ENCODE results near the gene PRPF19. TPM values are rescaled to one million over a fixed set of nuclear protein-coding genes. Genes with fewer than 3 reads are reported as not detected.

PRPF19 gene
- total and polyA plus RNA-seq, 2 donors from 2014 or later = 70.7 to 72.1 TPM

GRCh38 chr11:60844045-60844869, 62.1 kb downstream of the PRPF19 start:
- Histone ChIP-seq H3K27ac (ENCODE audit: low read depth in 2 of 2, low read length in 2 of 2) (no peak overlapping the region), H3K9ac (ENCODE audit: low read length in 3 of 3) (no peak overlapping the region), H3K36me3 (ENCODE audit: control insufficient read depth in 2 of 3, insufficient read depth in 3 of 3, low read length in 3 of 3) (no peaks in the 10 kb centered on the region), H3K4me3 (ENCODE audit: low read length in 3 of 3) (peak overlapping the region in 1 of 3 donors; percentile 92), H3K4me1 (ENCODE audit: control insufficient read depth in 2 of 3, insufficient read depth in 2 of 3, low read depth in 1 of 3, low read length in 3 of 3) (peaks cover 5 to 30% (median 15%) of the 10 kb centered on the region in 3 donors), H3K27me3 (ENCODE audit: control insufficient read depth, insufficient read depth, low read length) (no peaks in the 10 kb centered on the region), H3K9me3 (ENCODE audit: control insufficient read depth in 2 of 3, insufficient read depth in 1 of 3, low read length in 3 of 3) (no peaks in the 10 kb centered on the region)
- no peak for DNase-seq
- intact Hi-C loops (cut with DNase I) = no loop called here
- no peak for TF ChIP-seq CTCF (IDR thresholded peaks at IDR 0.05; ENCODE audit: borderline replicate concordance, extremely low read depth, insufficient read depth)
- FAIRE-seq = no peak

- Histone ChIP-seq H3K27me3 (ENCODE audit: control insufficient read depth, insufficient read depth, low read length) (no peaks in the 10 kb centered on the region), H3K4me3 (ENCODE audit: low read length in 3 of 3) (peak overlapping the region; percentile 78 to 92 (median 85)), H3K9ac (ENCODE audit: low read length in 3 of 3) (peak overlapping the region; percentile 7 to 95 (median 30)), H3K9me3 (ENCODE audit: control insufficient read depth in 2 of 3, insufficient read depth in 1 of 3, low read length in 3 of 3) (no peaks in the 10 kb centered on the region), H3K27ac (ENCODE audit: low read depth in 2 of 2, low read length in 2 of 2) (no peak overlapping the region), H3K4me1 (ENCODE audit: control insufficient read depth in 2 of 3, insufficient read depth in 2 of 3, low read depth in 1 of 3, low read length in 3 of 3) (peaks cover 5 to 30% (median 15%) of the 10 kb centered on the region in 3 donors), H3K36me3 (ENCODE audit: control insufficient read depth in 2 of 3, insufficient read depth in 3 of 3, low read length in 3 of 3) (no peaks in the 10 kb centered on the region)
- intact Hi-C loops (cut with DNase I) = no loop called here
- no peak for DNase-seq
- FAIRE-seq = no peak
- TF ChIP-seq CTCF (IDR thresholded peaks at IDR 0.05; ENCODE audit: borderline replicate concordance, extremely low read depth, insufficient read depth) = no peak
Measured at GRCh38 chr11:60842668-60843600, 63.5 kb downstream of the PRPF19 start.

- Histone ChIP-seq H3K36me3 (ENCODE audit: control insufficient read depth in 2 of 3, insufficient read depth in 3 of 3, low read length in 3 of 3) (no peaks in the 10 kb centered on the region), H3K9ac (ENCODE audit: low read length in 3 of 3) (peak within 1 kb of the TSS; percentile 51 to 95 (median 72)), H3K4me3 (ENCODE audit: low read length in 3 of 3) (peak within 1 kb of the TSS; percentile 78 to 92 (median 85)), H3K9me3 (ENCODE audit: control insufficient read depth in 2 of 3, insufficient read depth in 1 of 3, low read length in 3 of 3) (no peaks in the 10 kb centered on the region), H3K4me1 (ENCODE audit: control insufficient read depth in 2 of 3, insufficient read depth in 2 of 3, low read depth in 1 of 3, low read length in 3 of 3) (peaks cover 5 to 30% (median 15%) of the 10 kb centered on the region in 3 donors), H3K27me3 (ENCODE audit: control insufficient read depth, insufficient read depth, low read length) (no peaks in the 10 kb centered on the region), H3K27ac (ENCODE audit: low read depth in 2 of 2, low read length in 2 of 2) (peak within 1 kb of the TSS; percentile 36 to 51)
- peak; percentile 2 for TF ChIP-seq CTCF (IDR thresholded peaks at IDR 0.05; ENCODE audit: borderline replicate concordance, extremely low read depth, insufficient read depth)
- FAIRE-seq (no peak), DNase-seq (peak; percentile 98 to 99 (median 98))
- intact Hi-C loops (cut with DNase I) = no loop called here
Measured at GRCh38 chr11:60841797-60842667, 64.4 kb downstream of the PRPF19 start, which contains the start of gene CCDC86. Gene CCDC86, plus strand, starts transcription at chr11:60842113. Its CDS starts 12 bp downstream, at chr11:60842125.
